NCI-H1092 treated with DMSO at 0.1 percent for 48 hours (cell line): ENCODE data around the gene PRDM5.

ENCODE experiments used
- DNase-seq: peaks from one replicate; lab custom pipeline; 2025; lab: John Stamatoyannopoulos, UW

Gene PRDM5

DNA sequence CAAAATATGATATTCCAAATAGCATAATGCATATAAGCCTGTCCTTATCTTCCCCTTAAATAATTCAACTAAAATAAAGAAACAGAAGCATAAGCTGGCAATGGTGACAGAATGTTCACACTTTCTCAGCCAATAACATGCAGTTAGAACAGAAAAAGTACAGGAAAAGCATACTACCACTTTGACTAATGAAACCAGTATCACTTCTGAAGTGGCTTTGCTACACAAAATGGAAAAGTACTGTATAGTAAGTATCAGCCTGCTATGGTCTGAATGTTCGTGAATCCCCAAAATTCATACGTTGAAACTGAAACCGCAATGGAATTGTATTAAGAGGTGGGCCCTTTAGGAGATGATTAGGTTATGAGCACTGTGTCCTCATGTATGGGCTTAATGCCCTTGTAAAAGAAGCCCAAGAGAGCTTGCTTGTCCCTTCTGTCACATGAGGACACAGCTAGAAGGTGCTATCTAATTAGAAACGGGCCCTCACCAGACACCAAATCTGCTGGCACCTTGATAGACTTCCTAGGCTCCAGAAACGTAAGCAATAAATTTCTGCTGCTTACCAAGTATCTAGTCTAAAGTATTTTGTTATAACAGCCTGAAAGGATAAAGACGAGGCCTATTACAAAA, 102.6 kb downstream of the PRDM5 start:
- DNase-seq = no peak

DNA sequence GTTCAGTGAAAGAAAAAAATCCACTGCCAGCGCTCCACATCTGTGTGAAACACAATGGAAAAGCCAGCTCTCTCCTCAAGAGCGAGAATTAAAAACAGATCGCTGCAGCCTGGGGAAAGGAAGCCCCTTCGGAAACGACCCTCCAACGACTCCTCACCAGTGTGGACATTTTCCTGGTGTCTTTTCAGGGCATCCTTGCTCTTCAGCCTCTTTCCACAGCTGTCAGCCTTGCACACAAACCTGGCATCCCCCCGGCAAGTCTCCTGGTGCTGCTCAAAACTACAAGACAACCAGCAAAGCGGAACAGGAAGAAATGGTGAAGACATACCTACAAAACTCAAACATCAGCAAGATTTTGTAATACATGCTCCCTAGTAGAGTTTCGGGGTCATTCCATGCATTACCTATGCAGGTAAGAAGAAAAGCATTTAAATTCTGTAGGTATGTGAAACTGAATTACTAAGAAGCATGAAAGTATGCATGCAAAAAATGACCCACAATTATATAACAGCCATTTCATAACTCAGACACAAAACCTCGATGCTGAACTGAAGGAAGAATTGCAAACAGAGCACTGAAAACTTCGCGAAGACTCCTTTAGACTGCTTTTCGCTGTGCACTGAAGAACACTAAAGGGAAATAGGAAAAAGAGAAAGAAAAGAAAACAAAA, 106.1 kb downstream of the PRDM5 start:
- no peak for DNase-seq

DNA sequence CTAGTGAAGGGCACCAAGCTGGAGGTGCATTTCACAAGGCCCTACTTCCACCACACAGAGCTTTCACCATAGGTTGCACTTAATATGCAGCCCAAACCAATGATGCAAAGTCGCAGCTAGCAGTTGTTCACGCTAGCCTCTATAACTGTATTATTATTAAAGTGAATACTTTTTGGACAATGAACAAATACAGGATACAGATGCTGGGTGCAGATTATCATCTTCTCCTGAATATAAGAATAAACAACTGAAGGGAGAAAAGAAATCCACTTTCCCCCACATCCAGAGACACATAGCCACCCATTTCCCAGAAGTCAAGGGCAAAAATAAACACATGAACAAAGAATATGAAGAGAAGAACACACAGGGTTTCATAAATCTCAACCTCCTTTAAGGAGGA, 107.2 kb downstream of the PRDM5 start:
- DNase-seq = no peak

DNA sequence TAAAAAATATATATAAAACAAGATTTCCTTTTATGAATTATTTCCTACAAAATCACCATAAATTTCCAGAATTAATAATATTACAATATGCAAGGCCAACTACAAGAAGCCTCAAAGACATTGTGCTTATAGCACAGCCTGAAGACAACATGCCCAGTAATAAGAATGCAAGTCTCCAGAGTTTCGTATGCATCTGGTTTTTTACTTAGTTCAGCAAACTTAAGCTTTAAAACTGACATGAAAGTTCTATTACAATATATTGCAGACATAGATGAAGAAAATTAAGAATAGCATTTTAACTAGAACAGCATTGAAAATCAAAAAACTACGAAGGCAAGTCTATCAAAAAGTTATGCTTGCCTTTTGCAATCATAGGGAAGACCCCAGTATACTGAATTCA, 107.6 kb downstream of the PRDM5 start:
- DNase-seq = no peak

DNA sequence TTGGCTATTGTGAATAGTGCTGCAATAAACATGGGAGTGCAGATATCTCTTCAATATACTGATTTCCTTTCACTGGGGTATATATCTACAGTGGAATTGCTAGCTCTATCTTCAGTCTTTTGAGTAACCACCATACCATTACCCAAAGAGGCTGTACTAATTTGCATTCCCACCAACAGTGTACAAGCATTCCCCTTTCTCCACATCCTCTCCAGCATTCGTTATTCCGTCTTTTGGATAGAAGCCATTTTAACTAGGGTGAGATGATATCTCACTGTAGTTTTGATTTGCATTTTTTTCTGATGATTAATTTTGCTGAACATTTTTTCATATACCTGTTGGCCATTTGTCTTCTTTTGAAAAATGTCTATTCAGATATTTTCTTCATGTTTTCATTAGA, 110.3 kb downstream of the PRDM5 start:
- no peak for DNase-seq

DNA sequence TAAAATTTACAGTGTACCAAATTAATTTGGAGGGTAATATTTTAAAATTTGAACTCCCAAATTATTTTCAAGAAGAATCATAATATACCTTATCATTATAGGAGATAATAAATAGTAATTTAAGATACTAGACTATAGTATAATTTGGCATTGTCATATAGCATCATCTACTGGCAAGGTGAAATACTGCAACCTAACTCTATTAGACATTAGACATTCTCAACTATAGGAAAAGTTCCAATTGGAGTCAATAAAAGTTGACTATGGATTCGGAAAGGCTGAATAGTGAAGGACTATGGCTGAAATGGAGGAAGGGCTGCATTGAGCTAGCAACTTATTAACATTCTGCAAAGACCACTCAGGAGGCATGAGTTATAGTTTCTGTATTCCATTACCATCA, 113.0 kb downstream of the PRDM5 start:
- DNase-seq = no peak

DNA sequence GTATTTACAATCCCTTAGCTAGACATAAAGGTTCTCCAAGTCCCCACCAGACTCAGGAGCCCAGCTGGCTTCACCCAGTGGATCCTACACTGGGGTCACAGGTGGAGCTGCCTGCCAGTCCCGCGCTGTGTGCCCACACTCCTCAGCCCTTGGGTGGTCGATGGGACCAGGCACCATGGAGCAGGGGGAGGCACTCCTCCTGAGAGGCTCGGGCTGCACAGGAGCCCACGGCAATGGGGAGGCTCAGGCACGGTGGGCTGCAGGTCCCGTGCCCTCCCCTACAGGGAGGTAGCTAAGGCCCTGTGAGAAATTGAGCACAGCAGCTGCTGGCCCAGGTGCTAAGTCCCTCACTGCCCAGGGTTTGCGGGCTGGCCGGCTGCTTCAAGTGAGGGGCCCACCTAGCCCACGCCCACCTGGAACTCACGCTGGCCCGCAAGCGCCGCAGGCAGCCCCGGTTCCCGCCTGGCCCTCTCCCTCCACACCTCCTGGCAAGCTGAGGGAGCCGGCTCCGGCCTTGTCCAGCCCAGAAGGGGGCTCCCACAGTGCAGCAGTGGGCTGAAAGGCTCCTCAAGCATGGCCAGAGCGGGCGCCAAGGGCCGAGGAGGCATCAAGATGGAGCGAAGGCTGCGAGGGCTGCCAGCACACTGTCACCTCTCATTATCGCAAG, 113.9 kb downstream of the PRDM5 start:
- no peak for DNase-seq

DNA sequence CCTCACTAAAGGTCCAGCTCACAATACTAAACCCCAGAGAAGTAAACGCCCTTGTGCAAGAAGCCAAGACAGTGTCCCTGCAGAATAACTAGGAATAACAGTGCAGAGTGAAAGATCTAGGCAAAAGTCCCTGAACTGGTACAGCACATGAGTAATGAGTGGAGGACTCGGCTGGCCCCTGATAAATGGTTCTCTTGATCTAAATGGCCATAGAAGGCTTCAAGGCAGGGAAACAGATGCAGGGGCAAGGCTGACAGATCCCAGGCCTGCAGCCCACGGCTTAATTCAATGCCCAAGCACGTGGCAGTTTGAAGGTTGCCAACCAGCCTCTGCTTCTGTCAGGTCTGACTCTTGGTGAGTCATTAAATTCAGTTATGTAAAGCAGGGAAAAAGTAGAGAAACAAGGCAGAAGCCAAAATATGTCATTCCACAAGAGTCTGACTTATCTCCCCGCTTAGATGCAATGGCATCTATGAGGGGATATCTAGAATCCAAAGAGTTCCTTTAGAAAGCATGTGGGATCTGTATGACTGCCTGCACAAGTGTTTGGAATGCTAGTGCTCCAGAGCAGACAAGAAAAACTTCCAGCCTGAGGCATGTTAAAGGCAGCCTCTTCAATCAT, 121.3 kb downstream of the PRDM5 start:
- no peak for DNase-seq

DNA sequence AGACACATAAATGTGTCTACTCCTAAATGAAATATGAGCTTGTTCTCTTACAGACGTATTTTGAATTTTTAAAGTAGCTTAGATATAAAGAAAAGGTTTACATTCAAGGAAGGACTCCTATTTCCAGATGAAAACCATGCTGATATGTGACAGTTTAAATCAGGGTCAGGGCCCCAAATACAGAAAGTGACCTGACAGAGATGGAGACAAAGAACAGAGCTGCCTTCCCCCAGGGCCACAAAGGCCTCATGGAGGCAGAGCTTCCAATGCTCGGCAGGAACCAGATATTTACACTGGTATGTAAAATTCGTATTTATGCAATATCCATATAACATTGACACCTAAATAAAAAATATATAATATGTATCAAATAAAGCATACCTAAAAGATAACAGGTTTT, 124.0 kb downstream of the PRDM5 start:
- no peak for DNase-seq

DNA sequence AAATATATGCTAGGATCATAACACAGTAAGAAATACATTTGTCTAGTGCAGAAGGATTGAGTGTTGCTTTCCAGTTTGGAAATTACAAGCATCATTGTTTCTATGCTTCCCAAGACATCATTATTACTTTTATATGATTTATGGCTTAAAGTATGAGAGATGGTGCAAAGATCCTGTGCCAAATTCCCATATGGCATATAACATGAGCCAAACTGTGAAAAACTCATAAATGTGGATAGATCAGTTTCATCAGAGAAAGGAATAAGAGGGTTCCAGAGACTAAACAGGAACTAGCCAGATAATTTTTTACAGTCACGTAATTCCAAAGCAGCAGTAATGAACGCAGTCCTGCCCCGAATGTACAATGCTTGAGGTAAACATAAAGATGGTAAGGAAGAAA, 126.3 kb downstream of the PRDM5 start:
- DNase-seq = no peak

DNA sequence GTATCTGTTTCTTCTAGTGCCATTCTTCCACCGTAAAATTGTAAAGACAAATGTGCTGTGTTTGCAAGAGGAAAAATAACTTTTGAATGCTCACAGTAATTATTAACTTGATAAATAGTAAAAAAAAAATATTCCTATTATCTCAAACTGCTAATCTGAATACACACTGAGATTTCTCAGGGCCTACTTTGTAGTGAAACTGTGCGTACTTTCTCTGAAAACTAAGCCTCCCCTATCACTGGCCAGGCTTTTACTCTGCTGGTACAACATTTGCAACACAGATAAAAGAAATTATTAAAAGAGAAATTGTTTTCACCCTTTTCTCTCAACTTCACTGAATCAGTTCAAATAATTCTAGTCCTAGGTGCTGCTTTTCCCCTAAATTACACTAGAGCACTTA, 137.3 kb downstream of the PRDM5 start:
- no peak for DNase-seq

DNA sequence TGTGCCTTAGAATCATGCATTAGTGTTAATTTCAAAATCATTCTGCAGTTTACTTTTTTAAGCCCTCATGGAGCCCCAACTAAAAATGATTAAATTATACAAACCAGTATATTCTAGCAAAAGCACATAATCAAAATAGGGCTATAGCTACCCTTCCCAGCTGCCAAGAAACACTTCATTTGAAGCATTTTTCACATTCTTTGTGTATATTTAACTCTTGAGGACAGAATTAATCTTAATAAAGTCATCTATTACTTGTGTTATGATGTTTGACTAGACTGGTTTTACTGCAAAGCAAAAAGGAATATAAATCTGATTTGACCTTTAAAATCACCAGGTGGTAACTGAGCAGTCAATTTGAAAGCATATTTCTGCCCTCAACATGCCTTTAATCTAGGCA, 145.1 kb downstream of the PRDM5 start:
- no peak for DNase-seq

DNA sequence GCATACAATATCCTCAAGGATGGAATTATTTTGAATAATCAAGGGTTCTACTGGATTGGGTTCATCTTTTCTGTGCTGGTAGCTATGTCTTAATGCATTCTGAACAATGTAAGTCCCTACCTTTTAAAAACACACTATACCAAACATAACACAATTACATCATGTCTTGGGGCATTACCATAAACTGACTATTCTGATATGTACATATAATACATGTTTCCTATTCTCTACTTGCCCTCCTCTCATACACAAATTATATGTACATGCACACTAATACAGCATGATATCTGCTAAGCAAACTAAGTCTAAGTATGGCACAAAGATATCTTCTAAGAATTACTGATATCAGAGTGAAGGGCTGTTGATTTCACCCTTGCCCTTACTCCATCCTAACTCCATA, 147.1 kb downstream of the PRDM5 start:
- no peak for DNase-seq

DNA sequence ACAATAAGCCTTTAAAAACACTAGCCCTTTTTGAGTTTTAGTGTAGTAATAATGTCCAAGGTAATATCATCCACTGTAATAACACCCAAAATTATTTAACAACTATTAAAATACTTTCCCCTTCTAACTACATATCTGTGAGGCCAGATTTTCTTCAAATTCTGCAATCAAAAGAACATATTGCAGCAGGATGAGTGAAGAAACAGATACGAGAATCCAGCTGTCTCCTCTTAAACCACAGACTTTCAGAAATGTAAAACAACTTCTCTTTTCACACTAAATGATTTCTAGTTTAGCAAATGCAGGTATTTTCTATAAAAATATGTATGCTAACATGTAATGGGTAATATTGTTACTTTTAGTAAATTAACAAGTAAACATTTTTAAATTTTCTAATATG, 148.9 kb downstream of the PRDM5 start:
- DNase-seq = no peak

DNA sequence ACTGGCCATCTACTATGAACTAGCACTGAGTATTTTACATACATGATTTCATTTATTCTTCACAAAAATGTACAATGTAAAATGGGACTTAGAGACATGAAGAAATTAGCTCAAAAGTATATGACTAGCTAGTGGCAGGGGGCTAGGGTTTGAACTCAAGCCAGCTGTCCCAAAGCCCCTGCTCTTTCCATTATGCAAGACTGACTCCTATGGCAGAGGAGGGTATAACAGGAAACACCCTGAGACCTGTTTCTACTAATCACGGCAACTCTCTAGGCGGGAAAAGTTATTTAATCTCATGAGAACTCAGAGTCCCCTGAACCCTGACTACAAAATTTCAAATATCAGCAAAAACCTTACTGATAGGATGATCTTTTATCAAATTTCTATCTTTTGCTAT, 150.6 kb downstream of the PRDM5 start:
- DNase-seq = no peak

DNA sequence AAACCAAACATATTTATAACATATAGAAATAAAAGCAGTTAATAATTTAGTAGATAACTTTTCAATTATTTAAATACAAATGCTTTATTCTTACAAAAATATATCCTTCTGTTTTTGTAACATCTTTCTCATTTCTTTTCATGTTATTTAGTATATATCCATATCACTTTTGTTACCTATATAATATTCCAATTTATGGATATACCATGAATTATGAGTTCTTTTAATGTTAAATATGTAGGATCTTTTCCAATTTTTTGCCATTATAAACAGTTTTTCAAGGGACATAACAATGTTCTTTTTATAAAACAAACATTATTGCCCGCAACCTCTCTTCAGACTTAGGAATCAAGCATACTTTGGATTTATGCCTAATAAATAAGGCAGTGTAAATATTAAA, 151.6 kb downstream of the PRDM5 start:
- no peak for DNase-seq

DNA sequence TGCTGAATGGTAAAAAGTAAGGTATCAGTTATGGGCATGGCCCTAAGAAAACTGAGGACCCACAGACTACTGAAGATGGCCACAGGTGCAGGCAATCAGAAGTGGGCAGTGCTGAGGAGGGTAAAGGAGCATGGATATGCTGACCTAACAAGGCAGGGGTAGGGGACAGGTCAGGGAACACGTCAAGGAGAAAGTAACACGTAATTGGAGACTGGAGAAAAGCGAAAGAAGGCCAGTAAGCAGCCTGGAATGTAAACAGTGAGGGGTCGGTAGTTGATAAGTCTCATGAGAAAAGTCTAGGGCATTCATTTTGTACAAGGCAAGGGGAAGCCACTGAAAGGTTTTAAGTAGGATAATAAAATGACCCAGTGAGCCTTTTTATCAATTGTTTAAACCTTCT, 153.3 kb downstream of the PRDM5 start:
- no peak for DNase-seq

DNA sequence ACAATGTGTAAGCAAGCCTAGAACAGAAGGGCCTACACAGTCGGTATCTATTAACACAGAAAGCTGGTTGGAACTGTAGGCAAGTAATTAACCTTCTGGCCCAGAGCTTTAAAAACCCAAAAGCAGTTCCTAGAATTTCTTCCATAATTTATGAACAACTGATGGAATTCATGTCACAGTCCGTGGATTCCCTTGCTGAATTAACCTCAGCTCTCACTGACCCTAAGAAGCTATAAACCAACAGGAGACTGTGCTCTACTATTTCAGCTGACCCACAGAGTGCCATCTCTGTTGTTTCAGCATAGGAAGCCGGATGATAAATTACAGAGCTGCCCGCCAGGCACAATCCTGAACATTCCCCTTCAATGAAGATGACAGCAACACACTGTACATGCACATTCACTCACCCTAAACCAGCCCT, 157.3 kb downstream of the PRDM5 start:
- no peak for DNase-seq

DNA sequence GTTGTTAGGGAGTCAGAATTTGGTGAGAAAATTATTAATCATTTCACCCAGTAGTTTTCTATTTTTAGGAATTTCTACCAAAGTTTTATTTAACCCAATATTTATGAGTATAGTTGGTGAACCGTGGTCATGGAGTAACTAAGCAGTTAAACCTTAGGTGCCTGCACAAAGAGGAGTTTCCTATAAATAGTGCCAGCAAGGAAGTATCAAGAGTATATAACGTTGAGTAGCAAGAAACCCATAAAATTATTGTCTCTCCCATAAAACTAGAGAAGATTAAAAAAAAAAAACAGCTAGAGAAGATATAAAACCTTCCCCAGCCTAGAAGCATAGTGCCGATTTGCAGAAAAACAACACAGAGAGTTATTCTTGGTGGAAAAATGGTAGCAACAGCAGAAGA, 158.9 kb downstream of the PRDM5 start:
- DNase-seq = no peak

DNA sequence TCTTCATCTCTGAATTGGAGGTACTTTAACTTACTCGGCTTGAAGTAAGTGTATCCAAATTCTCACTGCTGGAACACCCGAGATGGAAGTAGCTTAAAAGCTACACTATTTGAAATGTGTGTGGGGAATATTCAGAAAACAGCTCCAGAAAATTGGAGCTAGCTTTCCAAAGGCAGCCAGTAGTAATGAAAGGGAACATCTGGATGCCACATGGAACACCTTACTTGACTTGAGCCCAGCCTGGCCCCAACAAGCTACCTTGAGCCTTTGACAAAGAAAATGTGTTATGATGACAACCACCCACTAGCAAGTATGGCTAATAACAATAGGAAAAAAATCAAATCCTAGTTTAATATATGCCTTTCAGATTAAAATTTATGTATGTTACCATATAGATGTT, 161.5 kb downstream of the PRDM5 start:
- no peak for DNase-seq

DNA sequence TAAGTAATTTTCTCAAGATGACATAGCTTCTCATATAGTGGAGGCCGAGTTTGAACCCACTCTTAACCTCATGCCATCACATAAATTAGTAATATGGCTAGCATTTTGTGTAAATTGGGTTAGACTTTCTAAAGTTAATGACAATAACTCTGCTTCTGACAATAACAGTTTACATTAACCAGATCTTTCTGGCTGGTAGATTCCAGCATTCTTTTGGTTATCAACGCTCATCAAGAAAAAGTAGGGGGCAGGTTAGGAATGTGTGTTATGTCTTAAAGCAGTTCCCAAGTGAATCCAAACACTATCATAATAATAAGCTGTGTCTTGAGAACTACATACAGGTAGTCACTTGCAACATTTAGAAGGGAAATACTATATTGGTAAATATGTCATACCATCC, 162.5 kb downstream of the PRDM5 start:
- no peak for DNase-seq

DNA sequence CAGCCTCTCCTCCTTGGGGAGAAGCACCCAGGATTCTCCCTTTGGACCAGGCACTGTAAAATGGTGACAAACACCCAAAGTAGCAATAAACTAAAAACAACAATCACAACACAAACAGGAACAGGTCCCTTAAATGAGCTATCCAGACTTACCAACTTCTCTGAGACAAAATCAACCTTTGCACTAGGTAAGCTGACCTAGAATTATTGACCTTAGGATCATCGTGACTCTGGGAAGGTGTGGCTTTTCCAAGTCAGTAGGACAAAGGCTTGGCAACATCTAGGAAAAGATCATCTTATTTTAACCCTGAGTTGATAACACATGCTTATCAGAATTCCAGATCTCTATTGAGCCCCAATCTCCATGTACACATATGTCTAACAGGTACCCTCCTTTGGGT, 166.7 kb downstream of the PRDM5 start:
- DNase-seq = no peak

DNA sequence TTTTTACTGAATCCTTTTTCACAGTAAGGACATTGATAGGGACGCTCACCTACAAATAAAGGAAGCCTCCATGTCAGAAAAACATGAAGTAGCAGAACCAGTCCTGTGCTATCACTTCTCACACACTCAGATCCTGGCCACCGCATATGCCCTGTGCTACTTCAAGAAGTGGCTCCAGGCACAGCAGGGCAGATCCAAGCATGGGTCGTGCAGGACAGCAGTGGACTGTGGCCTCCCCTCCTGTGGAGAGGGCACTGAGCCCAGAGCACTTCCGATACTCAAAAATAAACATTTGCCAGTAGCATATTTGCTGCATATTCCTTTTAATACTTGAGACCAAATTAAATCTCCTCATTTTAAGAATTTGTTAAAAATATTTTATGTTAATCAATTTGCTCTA, 167.9 kb downstream of the PRDM5 start:
- no peak for DNase-seq
